HEK293 (cell line): ENCODE results near the gene SORT1.
A peak's percentile ranks its signal among the peaks of the same experiment; 100 is the strongest.

Experiments used
- CTCF ChIA-PET: fragments of 350-600 bp; formaldehyde crosslinking; extraction: SDS; loops from one replicate; lab custom pipeline; 2021; ENCODE audit warnings: antibody characterized with exemption; lab: Yijun Ruan, JAX
- POLR2A ChIA-PET: fragments of 300-600 bp; formaldehyde crosslinking; extraction: SDS; loops from one replicate; lab custom pipeline; 2020; ENCODE audit warnings: antibody characterized with exemption, inconsistent platforms; lab: Yijun Ruan, JAX
- H3K27ac ChIP-seq: fragments of 200-500 bp; sonication (Bioruptor generic); 2 replicates; pipeline ENCODE4 v1.5.1; 2014; ENCODE audit warnings: low read depth, low read length, control low read depth, inconsistent platforms; ENCODE audit errors: extremely low read depth
- H3K36me3 ChIP-seq, 2 experiments: fragments of 200-500 bp in 1 of 2; sonication (Bioruptor generic) in 1 of 2; 1 replicate in 1 of 2; 2 replicates in 1 of 2; pipeline ENCODE4 v1.5.1; 2014 to 2017; ENCODE audit warnings: inconsistent platforms in 2 of 2, low read length in 2 of 2; ENCODE audit not compliant: control insufficient read depth in 2 of 2, insufficient read depth in 1 of 2
- H3K4me1 ChIP-seq: fragments of 200-500 bp; sonication (Bioruptor generic); 2 replicates; pipeline ENCODE4 v1.5.1; 2014; ENCODE audit warnings: mild to moderate bottlenecking, low read length, inconsistent platforms; ENCODE audit not compliant: control insufficient read depth, insufficient read depth
- H3K4me3 ChIP-seq: 2 replicates; pipeline ENCODE4 v1.5.1; 2011; ENCODE audit warnings: low read depth, mild to moderate bottlenecking, control low read depth, low read length, moderate library complexity
- H3K9me3 ChIP-seq: fragments of 200-500 bp; sonication (Bioruptor generic); 2 replicates; pipeline ENCODE4 v1.5.1; 2014; ENCODE audit warnings: low read depth, low read length, inconsistent platforms; ENCODE audit not compliant: control insufficient read depth, insufficient read depth
- HIC1 ChIP-seq: fragments of 450-650 bp; formaldehyde crosslinking; IDR thresholded peaks from 2 replicates; pipeline ENCODE4 v1.5.1; 2016; ENCODE audit warnings: missing biosample characterization, missing genetic modification characterization
- KLF17 ChIP-seq: fragments of 450-650 bp; formaldehyde crosslinking; IDR thresholded peaks from 2 replicates; pipeline ENCODE4 v1.5.1; 2016; ENCODE audit warnings: missing biosample characterization, missing genetic modification characterization
- MZF1 ChIP-seq: fragments of 450-650 bp; formaldehyde crosslinking; IDR thresholded peaks from 2 replicates; pipeline ENCODE4 v1.5.1; 2017; ENCODE audit warnings: missing biosample characterization, missing genetic modification characterization, borderline replicate concordance
- OSR2 ChIP-seq: fragments of 450-650 bp; formaldehyde crosslinking; IDR thresholded peaks from 2 replicates; pipeline ENCODE4 v1.5.1; 2016; ENCODE audit warnings: missing biosample characterization, missing genetic modification characterization
- OVOL3 ChIP-seq: fragments of 450-650 bp; formaldehyde crosslinking; IDR thresholded peaks from 2 replicates; pipeline ENCODE4 v1.5.1; 2016; ENCODE audit warnings: missing biosample characterization, missing genetic modification characterization
- PRDM6 ChIP-seq: fragments of 450-650 bp; formaldehyde crosslinking; IDR thresholded peaks from 2 replicates; pipeline ENCODE4 v1.5.1; 2017; ENCODE audit warnings: missing biosample characterization, missing genetic modification characterization
- SCRT2 ChIP-seq: fragments of 450-650 bp; formaldehyde crosslinking; IDR thresholded peaks from 2 replicates; pipeline ENCODE4 v1.5.1; 2016; ENCODE audit warnings: missing biosample characterization, missing genetic modification characterization
- ZBTB7A ChIP-seq: fragments of 450-650 bp; formaldehyde crosslinking; IDR thresholded peaks from 2 replicates; pipeline ENCODE4 v1.5.1; 2016; ENCODE audit warnings: low read depth, missing biosample characterization, missing genetic modification characterization
- ZIC2 ChIP-seq: fragments of 450-650 bp; formaldehyde crosslinking; IDR thresholded peaks from 2 replicates; pipeline ENCODE4 v1.5.1; 2016; ENCODE audit warnings: missing biosample characterization, missing genetic modification characterization
- ZNF114 ChIP-seq: fragments of 450-650 bp; formaldehyde crosslinking; IDR thresholded peaks from 2 replicates; pipeline ENCODE4 v1.5.0; 2017; ENCODE audit warnings: missing biosample characterization, missing genetic modification characterization
- ZNF146 ChIP-seq: fragments of 450-650 bp; formaldehyde crosslinking; IDR thresholded peaks from 2 replicates; pipeline ENCODE4 v1.5.1; 2016; ENCODE audit warnings: missing biosample characterization, missing genetic modification characterization
- ZNF37A ChIP-seq: fragments of 450-650 bp; IDR thresholded peaks from 2 replicates; pipeline ENCODE4 v1.5.1; 2018; ENCODE audit warnings: missing biosample characterization, missing genetic modification characterization
- ZNF514 ChIP-seq: fragments of 450-650 bp; formaldehyde crosslinking; IDR thresholded peaks from 2 replicates; pipeline ENCODE4 v1.5.1; 2016; ENCODE audit warnings: missing biosample characterization, missing genetic modification characterization
- ZNF555 ChIP-seq: fragments of 450-650 bp; formaldehyde crosslinking; conservative IDR thresholded peaks from 2 replicates; pipeline ENCODE4 v1.5.1; 2017; ENCODE audit warnings: missing biosample characterization, mild to moderate bottlenecking, missing genetic modification characterization, inconsistent platforms
- ZNF561 ChIP-seq: fragments of 450-650 bp; IDR thresholded peaks from 2 replicates; pipeline ENCODE4 v1.5.1; 2018; ENCODE audit warnings: missing biosample characterization, missing genetic modification characterization, borderline replicate concordance
- ZNF629 ChIP-seq: fragments of 450-650 bp; formaldehyde crosslinking; IDR thresholded peaks from 2 replicates; pipeline ENCODE4 v1.5.1; 2017; ENCODE audit warnings: missing biosample characterization, missing genetic modification characterization
- ZNF664 ChIP-seq: fragments of 450-650 bp; formaldehyde crosslinking; IDR thresholded peaks from 2 replicates; pipeline ENCODE4 v1.5.1; 2016; ENCODE audit warnings: missing biosample characterization, missing genetic modification characterization

The SORT1 gene

GRCh38 chr1:109383854-109384253, 13.9 kb downstream of the SORT1 start:
- H3K4me3 ChIP-seq: no peak overlapping the region
- POLR2A ChIA-PET: interaction anchor here (0.8 to 1.7 kb wide), 4 partner anchors 9 to 165 kb away, joined by 3 to 5 read pairs (median 4); partner anchors contain the start of gene GNAI3
- H3K4me1 ChIP-seq: peaks cover 2% of the 10 kb centered on the region
- H3K27ac ChIP-seq: no peak overlapping the region
- TF ChIP-seq ZNF629: no peak; the same call in 1 of the 2 replicates
- TF ChIP-seq ZBTB7A: no peak
- no peak for TF ChIP-seq ZNF555
- TF ChIP-seq ZNF514 (tag by site-specific recombination): no peak
- no peak for TF ChIP-seq OVOL3
- TF ChIP-seq KLF17 (tag by site-specific recombination): no peak
- no peak for TF ChIP-seq MZF1 (tag by site-specific recombination)
- TF ChIP-seq ZNF561 (tag by site-specific recombination): no peak
- H3K9me3 ChIP-seq: no peaks in the 10 kb centered on the region
- CTCF ChIA-PET: interaction anchor here (0.8 to 2.2 kb wide), 4 partner anchors 10 to 104 kb away, joined by 3 to 17 read pairs (median 4); partner anchors contain the start of gene SORT1
- no peaks in the 10 kb centered on the region for H3K36me3 ChIP-seq

GRCh38 chr1:109383087-109383779, 14.5 kb downstream of the SORT1 start:
- no peak overlapping the region for H3K4me3 ChIP-seq
- POLR2A ChIA-PET: interaction anchor here (1.0 to 1.7 kb wide), 4 partner anchors 9 to 165 kb away, joined by 3 to 5 read pairs (median 4); partner anchors contain the start of gene GNAI3
- H3K4me1 ChIP-seq: peaks cover 2% of the 10 kb centered on the region
- H3K27ac ChIP-seq: no peak overlapping the region
- TF ChIP-seq ZNF146 (tag by site-specific recombination) (no peak), HIC1 (tag by site-specific recombination) (no peak), PRDM6 (tag by site-specific recombination) (no peak), MZF1 (tag by site-specific recombination) (no peak), ZIC2 (tag by site-specific recombination) (no peak), ZNF37A (tag by site-specific recombination) (no peak), ZNF664 (tag by site-specific recombination) (peak; percentile 79)
- TF ChIP-seq, all 188 proteins: peak for 1
- CTCF ChIA-PET: interaction anchor here (0.8 to 2.2 kb wide), 4 partner anchors 10 to 104 kb away, joined by 3 to 17 read pairs (median 4); partner anchors contain the start of gene SORT1
- Histone ChIP-seq H3K36me3 (no peaks in the 10 kb centered on the region), H3K9me3 (no peaks in the 10 kb centered on the region)

GRCh38 chr1:109381573-109381972, 16.1 kb downstream of the SORT1 start:
- Histone ChIP-seq H3K27ac (no peak overlapping the region), H3K4me3 (no peak overlapping the region), H3K4me1 (peaks cover 2% of the 10 kb centered on the region), H3K36me3 (no peaks in the 10 kb centered on the region), H3K9me3 (no peaks in the 10 kb centered on the region)
- TF ChIP-seq SCRT2 (tag by site-specific recombination) (peak; percentile 33; the same call in 1 of the 2 replicates), ZNF114 (tag by site-specific recombination) (no peak), OSR2 (0 out of 2 replicates have a peak, but pooled peaks have one; percentile 9)
- POLR2A ChIA-PET: no interaction called here
- CTCF ChIA-PET: interaction anchor here (0.6 to 0.9 kb wide), 2 partner anchors 9 to 17 kb away, joined by 3 to 4 read pairs; no protein-coding TSS in a partner anchor
